ENCODE results near the gene PARVB.

Gene PARVB

GRCh38 chr22:44047891-44048301 is 23.8 kb downstream of the PARVB start (continued):
- TF ChIP-seq ZNF354C (tag by site-specific recombination; IDR thresholded peaks at IDR 0.05; ENCODE audit: borderline replicate concordance, low read depth) (no peak), ZNF121 (tag by site-specific recombination; IDR thresholded peaks at IDR 0.05) (no peak), ZNF292 (tag by site-specific recombination; IDR thresholded peaks at IDR 0.05; ENCODE audit: borderline replicate concordance, low read depth) (no peak), ZNF785 (tag by site-specific recombination; IDR thresholded peaks at IDR 0.05) (no peak), ZNF585B (tag by site-specific recombination; IDR thresholded peaks at IDR 0.05) (no peak)

- ChIA-PET CTCF (no interaction called here), POLR2A (no interaction called here)
- Histone ChIP-seq H3K36me3 (ENCODE audit: control insufficient read depth in 2 of 2, insufficient read depth in 1 of 2, low read length in 2 of 2) (no peaks in the 10 kb centered on the region), H3K4me3 (ENCODE audit: low read depth, low read length) (no peak overlapping the region), H3K4me1 (ENCODE audit: control insufficient read depth, insufficient read depth, low read length) (no peaks in the 10 kb centered on the region), H3K27ac (ENCODE audit: extremely low read depth, low read depth, low read length) (no peak overlapping the region), H3K9me3 (ENCODE audit: control insufficient read depth, insufficient read depth, low read depth, low read length) (no peaks in the 10 kb centered on the region)
- TF ChIP-seq ZNF274 (IDR thresholded peaks at IDR 0.05; ENCODE audit: low read length) = no peak
- no peak for TF ChIP-seq ZNF274 (tag by site-specific recombination; IDR thresholded peaks at IDR 0.05; ENCODE audit: borderline replicate concordance)
- TF ChIP-seq, protein P1, sequence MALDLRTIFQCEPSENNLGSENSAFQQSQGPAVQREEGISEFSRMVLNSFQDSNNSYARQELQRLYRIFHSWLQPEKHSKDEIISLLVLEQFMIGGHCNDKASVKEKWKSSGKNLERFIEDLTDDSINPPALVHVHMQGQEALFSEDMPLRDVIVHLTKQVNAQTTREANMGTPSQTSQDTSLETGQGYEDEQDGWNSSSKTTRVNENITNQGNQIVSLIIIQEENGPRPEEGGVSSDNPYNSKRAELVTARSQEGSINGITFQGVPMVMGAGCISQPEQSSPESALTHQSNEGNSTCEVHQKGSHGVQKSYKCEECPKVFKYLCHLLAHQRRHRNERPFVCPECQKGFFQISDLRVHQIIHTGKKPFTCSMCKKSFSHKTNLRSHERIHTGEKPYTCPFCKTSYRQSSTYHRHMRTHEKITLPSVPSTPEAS (tag by site-specific recombination; IDR thresholded peaks at IDR 0.05) = no peak
- TF ChIP-seq ZNF626 (tag by site-specific recombination; IDR thresholded peaks at IDR 0.05) = no peak
- no peak for TF ChIP-seq ZNF394 (tag by site-specific recombination; IDR thresholded peaks at IDR 0.05; ENCODE audit: borderline replicate concordance)
- no peak for TF ChIP-seq ZNF654 (tag by site-specific recombination; IDR thresholded peaks at IDR 0.05; ENCODE audit: low read depth)
- TF ChIP-seq, protein P2, sequence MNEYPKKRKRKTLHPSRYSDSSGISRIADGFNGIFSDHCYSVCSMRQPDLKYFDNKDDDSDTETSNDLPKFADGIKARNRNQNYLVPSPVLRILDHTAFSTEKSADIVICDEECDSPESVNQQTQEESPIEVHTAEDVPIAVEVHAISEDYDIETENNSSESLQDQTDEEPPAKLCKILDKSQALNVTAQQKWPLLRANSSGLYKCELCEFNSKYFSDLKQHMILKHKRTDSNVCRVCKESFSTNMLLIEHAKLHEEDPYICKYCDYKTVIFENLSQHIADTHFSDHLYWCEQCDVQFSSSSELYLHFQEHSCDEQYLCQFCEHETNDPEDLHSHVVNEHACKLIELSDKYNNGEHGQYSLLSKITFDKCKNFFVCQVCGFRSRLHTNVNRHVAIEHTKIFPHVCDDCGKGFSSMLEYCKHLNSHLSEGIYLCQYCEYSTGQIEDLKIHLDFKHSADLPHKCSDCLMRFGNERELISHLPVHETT (tag by site-specific recombination; IDR thresholded peaks at IDR 0.05) = no peak
- TF ChIP-seq ZFP41 (tag by site-specific recombination; IDR thresholded peaks at IDR 0.05; ENCODE audit: borderline replicate concordance) = no peak
- TF ChIP-seq, protein P3, sequence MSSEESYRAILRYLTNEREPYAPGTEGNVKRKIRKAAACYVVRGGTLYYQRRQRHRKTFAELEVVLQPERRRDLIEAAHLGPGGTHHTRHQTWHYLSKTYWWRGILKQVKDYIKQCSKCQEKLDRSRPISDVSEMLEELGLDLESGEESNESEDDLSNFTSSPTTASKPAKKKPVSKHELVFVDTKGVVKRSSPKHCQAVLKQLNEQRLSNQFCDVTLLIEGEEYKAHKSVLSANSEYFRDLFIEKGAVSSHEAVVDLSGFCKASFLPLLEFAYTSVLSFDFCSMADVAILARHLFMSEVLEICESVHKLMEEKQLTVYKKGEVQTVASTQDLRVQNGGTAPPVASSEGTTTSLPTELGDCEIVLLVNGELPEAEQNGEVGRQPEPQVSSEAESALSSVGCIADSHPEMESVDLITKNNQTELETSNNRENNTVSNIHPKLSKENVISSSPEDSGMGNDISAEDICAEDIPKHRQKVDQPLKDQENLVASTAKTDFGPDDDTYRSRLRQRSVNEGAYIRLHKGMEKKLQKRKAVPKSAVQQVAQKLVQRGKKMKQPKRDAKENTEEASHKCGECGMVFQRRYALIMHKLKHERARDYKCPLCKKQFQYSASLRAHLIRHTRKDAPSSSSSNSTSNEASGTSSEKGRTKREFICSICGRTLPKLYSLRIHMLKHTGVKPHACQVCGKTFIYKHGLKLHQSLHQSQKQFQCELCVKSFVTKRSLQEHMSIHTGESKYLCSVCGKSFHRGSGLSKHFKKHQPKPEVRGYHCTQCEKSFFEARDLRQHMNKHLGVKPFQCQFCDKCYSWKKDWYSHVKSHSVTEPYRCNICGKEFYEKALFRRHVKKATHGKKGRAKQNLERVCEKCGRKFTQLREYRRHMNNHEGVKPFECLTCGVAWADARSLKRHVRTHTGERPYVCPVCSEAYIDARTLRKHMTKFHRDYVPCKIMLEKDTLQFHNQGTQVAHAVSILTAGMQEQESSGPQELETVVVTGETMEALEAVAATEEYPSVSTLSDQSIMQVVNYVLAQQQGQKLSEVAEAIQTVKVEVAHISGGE (tag by site-specific recombination; conservative IDR thresholded peaks at IDR 0.05; ENCODE audit: low read depth) = no peak
- no peak for TF ChIP-seq ZNF473 (tag by site-specific recombination; IDR thresholded peaks at IDR 0.05)
- no peak for TF ChIP-seq ZNF23 (tag by site-specific recombination; IDR thresholded peaks at IDR 0.05; ENCODE audit: borderline replicate concordance)
- TF ChIP-seq KLF10 (tag by site-specific recombination; IDR thresholded peaks at IDR 0.05) = no peak
- TF ChIP-seq ZNF404 (tag by site-specific recombination; IDR thresholded peaks at IDR 0.05) = no peak
- no peak for TF ChIP-seq PBX3 (CRISPR knock-in tag; IDR thresholded peaks at IDR 0.05)
- no peak for TF ChIP-seq ZNF354C (tag by site-specific recombination; IDR thresholded peaks at IDR 0.05; ENCODE audit: borderline replicate concordance, low read depth)
- TF ChIP-seq, protein P4, sequence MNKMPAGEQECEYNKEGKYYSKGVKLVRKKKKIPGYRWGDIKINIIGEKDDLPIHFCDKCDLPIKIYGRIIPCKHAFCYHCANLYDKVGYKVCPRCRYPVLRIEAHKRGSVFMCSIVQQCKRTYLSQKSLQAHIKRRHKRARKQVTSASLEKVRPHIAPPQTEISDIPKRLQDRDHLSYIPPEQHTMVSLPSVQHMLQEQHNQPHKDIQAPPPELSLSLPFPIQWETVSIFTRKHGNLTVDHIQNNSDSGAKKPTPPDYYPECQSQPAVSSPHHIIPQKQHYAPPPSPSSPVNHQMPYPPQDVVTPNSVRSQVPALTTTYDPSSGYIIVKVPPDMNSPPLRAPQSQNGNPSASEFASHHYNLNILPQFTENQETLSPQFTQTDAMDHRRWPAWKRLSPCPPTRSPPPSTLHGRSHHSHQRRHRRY (tag by site-specific recombination; IDR thresholded peaks at IDR 0.05) = no peak
- TF ChIP-seq ZNF521 (tag by site-specific recombination; IDR thresholded peaks at IDR 0.05) = no peak
Measured at GRCh38 chr22:44049486-44050231, 25.6 kb downstream of the PARVB start.

Measured in HEK293 (cell line).